Measurements from ENCODE around the gene SYCN.

SYCN gene

DNA sequence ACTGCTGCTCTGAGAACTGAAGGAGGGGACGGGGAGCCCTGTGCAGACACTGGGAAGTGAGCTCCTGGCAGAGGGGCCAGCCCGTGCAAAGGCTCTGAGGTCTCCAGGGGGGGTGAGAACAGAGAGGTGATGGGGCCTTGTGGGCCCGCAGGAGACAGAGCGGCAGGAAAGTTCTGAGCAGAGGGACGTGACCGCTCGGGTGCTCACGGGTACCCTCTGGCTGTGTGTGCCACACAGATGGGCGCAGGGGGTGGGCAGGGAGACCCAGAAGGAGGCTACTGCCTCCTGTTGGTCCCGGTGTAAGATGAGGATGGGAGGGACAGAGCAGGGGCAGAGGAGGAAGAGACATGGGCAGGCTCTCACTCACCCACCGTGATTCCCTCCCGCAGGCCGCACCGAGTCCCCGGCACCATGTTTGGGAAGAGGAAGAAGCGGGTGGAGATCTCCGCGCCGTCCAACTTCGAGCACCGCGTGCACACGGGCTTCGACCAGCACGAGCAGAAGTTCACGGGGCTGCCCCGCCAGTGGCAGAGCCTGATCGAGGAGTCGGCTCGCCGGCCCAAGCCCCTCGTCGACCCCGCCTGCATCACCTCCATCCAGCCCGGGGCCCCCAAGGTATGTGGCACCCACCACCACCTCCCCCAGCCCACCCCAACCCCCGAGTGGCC is 34.8 kb downstream of the SYCN start:
- no peak for DNase-seq

DNA sequence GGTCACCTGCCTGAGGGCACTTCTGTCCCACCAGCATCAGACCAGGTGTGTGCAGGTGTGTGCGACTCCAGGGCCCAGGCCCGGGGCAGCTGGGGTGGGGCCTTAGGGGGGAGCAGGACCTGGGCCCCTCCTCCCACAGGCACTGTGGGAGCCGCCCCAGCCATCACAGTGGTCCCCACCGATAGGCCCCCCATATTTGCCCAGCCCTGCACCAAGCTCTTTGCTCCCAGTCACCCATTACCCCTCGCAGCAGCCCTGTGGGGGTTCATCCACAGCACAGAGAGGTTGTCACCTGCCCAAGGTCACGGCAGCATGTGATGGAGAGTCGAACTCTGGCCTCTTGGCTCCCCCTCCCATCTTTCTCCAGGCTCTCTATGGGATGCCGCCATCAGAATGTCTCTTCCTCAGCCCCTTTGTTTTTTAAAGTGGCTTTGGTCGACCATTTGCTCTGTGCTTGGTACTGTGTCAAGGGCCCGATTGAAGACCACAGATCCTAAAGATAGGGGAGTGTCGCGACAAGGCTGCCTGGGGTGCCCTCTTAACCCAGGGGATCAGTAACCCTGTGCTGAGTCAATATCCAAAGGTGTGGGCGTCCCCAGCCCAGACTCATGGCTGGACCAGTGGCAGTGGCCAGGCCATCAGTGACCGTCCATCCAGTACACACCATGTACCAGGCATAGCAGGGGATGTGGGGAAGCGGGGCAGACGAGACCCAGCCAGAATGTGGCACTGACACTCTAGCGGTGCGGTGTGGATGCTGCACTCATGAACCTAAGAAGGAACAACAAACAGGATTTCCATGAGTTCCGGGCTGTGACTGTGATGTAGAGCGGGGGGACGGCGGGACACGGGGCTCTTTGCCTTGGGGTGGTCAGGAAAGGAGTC is 35.6 kb downstream of the SYCN start:
- no peak for DNase-seq

DNA sequence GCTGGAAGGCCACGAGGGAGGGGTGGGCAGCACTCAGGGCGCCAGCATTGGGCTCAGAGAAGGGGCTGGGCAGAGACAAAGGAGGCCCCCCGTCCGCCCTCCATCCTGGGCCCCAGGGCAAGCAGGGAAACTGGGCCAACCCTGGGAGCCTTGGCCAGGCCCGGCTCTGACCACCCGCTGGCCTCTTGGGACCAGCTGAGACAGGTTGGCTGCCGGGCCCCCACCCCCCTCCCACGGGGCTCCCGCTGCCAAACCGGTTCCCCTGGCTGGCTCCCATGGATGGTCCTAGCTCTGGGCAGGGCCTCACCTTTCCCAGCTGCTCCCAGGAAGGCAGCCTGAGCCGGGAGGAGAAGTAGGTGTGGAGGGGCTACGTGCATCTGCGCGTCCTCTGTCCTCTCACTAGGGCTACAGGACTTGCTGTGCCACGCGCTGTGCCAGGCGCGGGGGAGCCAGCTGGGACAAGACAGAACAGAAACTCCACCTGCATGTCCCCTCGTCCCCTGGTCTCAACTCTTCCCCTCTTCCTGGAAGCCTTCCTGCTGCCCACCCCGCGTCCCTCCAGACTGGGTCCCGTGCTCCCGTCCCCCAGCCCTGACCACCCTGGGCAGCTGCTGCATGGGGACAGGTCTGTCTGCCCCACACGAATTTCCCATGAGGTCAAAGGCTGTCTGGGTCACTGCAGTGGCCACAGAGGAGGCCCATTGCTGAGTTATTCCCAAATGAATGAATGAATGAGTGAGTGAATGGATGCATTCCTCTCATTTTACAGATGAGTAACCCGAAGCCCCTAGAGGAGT is 36.4 kb downstream of the SYCN start:
- no peak for DNase-seq

DNA sequence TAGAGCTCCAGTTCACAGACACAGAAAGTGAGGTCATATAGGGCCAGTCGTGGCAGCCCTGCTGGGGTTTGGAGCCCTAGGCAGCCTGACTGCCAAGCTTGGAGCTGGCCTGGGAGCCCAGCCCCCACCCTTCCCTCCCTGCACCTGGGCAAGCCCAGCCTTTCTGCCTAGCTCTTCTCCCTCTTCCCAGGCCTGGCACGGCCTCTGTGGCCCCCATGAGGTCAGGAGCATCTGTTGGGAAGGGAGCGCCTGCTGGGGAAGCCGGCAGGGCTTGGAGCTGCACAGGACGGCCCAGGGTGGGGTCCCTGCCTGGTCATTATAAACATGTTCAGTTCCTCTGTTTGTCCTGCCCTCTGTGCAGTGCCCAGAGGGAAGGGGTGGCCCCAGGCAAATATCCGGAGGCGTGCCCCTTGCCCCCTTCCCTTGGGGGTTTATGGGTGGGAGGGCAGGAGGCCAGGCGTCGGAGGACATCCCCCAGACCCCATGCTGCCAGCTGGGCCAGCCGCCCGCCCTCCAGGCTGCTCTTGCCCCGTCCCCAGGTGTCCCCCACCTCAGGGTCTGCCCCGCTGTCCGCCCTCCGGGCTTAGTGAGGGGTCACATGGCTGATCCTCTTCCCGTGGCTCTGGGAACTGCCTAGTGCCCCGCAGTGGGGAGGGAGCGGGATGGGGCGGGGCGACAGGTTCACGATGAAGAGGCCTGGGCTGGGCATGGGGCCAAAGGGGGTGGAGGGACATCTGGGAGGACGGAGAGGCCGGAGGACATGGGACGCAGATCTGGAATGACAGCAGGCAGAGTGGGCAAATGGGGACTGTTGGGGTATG is 37.3 kb downstream of the SYCN start:
- DNase-seq = no peak

DNA sequence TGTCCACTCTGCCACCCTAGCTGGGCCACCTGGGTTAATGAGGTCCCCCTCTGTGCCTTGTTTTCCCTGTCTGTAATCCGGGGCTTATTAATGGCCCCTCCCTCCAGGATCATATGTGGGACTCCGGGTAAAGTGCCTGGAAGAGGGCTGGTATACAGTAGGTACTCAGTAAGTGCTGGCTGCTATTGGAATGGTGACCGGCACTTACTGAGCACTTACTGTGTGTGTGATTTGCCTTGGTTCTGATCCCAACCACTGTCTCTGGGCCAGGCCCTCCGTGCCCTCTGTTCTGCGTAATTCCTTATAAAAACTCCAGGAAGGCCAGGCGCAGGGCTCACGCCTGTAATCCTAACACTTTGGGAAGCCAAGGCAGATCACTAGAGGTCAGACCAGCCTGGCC is 38.2 kb downstream of the SYCN start:
- no peak for DNase-seq

DNA sequence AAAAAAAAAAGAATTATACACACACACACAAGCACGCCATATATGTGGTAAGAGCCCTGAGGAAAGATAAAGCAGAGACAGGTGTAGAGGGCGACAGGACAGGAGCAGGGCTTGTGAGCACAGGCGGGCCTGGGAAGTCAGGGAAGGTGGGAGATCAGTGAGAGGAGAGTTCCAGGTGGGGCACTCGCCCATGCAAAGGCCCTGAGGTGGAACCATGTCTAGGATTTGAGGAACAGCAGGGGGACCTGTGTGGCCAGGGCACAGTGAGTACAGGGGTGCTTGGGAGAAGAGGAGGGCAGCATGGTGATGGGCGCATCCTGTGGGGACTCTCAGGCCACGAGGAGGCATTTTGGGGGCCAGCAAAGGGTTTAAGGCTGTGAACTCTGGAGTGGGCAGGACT is 39.8 kb downstream of the SYCN start:
- DNase-seq = no peak

DNA sequence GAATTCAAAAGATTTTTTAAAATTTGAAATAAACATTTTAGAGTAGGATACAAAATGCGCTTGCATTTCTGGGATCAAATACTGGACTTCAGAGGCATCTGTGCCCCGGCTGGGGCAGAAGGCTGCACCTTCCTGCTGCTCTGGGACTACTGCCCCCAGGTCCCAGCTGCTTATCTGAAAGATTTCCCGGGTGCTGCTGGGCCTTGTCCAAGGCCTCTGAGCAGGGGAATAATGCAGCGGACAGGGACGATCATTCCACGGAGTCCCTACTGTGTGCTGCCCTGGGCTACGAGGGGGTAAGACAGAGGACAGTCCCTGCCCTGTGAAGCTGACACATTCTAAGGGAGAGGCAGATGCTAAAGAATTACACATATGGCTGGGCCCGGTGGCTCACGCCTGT is 40.4 kb downstream of the SYCN start:
- DNase-seq = no peak

DNA sequence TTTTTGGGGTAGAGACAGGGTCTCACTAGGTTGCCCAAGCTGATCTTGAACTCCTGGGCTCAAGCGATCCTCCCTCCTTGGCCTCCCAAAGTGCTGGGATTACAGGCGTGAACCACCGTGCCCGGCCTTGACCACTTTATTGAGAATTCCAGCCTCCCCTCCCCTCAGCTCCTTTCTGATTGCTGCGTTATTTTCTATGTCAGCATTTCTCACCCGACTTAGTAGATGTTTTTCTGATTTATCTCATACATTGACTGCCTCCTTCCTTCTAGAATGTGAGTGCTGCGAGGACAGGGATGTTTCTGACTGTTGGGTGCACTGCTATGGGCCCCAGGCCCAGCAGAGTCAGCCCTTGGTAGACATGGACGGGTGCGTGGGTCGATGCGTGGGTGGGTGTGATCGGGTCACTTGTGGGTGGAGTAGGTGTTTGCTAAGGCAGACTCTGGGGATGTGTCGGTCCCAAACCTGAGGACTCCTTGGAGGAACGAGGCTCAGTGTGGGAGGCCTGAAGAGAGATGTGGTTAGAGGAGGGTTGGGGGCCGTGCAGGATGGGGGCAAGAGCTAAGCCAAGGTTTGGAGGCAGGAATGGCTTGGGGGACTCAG is 41.5 kb downstream of the SYCN start:
- DNase-seq = no peak

DNA sequence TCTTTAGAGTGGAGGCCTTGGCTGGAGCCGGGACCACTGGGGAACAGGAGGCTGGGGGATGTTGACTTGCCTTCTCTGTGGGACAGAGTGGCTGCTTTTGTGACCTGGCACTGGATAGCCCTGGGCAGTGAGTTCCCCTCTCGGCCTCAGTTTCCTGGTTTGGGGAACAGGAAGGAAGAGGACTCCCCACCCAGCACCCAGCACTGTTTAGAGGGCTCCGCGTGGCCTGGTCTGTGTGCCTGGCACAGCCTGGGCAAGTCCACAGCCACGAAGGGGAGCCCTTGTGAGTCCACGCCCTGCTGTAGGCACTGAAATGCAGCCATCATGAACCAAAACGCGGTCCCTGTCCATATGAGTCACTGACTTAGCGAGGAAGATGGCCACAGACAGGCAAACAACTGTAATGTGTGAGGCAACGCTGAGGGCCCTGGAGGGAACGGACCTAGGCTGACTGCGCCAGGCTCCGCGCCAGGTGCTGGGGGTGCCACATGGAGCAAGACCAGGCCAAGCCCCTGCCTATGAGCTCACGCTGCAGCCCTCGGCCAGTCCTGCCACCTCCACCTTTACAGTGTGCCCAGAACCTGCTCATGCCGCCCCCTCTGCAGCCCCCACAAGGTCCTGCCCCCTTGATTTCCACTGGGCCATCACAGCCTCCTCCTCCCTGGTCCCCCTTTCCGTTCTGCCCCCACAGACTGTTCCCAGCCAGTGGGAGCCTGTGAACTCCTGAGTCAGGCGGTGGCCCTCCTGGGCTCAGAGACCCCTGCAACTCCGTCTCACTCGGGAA is 43.0 kb downstream of the SYCN start:
- no peak for DNase-seq

DNA sequence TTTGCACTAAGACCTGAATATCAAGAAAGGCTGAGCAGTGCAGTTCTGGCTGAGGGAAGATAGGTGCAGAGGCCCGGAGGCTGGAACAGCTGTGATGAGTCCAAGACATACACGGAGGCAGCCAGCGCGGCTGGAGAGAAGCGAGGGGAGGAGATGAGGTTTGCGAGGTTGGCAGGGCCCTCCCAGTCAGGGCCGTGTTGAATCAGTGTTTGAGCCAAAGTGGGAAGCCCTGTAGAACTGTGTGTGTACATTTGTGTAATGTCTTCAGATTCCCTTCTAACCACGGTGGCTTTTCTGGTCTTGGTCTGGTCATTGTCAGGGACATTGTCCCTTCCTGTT is 43.6 kb downstream of the SYCN start:
- no peak for DNase-seq

DNA sequence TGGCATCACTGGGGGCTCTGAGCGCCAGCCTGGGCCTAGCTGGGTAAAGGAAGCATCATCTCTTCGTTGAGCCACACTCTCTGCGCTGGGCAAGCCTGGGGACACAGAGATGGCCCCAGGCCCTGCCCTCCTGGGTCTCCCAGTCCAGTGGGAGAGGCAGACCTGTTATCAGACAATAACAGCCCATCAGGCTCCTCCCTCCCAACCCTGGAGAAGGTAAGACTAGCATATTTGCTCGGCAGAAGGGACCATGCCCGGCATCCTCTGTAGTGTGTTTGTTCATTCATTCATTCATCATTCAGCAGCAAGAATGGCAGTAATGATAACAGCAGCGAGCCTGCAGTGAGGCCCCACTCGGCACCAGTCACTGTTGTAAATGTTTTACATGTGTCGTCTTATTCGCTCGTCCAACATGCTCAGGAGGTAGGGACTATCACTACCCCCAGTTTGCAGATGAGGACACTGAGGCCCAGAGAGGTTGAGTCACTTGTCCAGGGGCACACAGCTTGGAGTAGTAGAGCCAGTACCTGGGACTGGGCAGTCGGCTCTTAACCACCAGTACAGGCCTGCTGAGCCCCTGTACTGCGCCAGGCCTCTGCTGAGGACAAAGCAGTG is 45.3 kb downstream of the SYCN start:
- no peak for DNase-seq

DNA sequence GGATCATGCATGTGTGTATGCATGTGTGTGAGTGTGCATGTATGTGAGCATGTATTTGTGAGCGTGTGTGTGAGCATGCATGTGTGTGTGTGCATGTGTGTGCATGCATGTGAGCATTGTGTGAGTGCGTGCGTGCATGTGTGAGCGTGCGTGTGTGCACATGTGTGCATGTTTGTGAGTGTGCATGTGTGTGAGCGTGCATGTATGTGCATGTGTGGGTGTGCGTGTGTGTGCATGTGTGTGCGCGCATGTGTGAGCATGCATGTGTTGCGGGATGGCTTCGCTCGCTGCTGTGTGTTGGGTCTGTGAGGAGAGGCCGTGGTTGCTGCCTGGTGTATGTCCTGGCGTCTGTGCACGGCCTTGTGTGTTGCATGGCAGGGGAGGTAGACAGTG is 46.1 kb downstream of the SYCN start:
- DNase-seq = no peak

DNA sequence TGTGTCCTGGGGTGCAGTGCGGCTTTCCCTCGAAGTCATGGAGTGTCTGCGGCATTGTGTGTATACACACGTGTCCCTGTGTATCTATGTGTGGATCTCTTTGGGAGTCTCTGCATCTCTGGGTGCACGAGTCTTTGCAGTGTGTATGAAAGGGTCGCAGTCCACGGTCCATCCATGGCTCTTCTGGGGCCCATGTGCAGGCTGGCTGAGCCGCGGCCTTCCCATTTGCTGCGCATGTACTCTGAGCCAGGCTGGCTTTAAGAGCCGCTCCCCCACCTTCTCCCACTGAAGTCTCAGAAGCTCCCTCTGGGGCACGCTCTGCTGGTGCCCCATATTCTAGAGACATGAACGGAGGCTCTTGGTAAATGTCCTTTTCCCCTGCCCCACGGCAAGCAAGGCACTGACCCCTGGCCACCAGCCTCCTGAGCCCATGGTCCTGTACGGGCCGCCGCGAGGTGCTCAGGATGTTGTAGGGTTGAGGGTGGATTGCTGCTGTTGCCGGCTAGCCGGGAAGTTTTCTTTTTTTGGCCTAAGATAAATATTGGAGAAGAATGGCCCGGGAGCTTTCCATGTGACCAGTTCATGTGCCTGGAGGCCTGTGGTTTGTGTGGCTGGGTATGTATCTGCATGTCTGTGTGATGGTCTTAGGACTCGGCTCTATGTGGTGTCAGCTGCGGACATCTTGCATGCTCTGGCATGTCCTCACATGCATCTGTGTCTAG is 46.6 kb downstream of the SYCN start:
- DNase-seq = no peak

DNA sequence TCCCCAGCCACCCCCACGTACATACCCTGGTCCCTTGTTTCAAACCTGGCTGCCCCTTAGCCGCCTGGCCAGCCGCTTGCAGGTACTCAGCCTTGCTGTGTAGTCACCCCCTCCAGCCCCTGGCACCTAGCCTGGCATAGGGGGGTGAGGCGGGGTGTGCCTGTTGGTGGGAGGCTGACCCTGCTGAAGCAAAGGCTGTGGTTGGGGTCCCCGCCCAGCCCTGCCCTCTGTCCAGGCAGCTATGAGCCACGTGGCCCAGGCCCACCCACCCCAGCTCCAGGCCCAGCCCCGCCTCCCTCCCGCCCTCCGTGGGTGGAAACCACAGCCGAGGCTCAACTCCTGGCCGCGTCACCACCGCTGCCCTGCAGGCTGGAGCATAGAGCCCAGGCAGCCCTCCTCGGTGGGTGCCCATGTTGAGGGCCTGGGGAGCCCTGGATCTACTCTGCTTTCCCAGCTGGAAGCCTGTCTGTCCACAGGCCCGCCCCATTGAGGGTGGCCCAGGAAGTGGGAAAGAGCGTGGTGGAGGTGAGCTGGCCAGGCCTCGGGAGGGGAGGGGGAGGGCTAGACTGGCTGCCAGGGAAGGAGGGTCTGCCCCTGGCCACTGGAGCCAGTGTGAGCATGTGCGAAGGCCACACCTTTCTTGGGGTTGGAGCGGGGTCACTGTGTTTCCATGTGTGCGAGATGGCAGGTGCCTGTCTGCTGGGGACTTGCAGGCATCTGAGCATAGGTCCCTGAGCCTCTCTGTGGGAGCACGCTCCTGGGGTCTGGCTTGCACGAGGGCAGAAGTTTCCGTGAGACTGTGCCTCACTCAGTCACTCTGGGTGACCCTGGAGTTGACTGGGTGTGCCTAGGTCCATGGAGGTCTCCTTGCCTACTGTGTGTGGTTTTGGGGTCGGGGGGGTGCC is 47.5 kb downstream of the SYCN start:
- DNase-seq = no peak

DNA sequence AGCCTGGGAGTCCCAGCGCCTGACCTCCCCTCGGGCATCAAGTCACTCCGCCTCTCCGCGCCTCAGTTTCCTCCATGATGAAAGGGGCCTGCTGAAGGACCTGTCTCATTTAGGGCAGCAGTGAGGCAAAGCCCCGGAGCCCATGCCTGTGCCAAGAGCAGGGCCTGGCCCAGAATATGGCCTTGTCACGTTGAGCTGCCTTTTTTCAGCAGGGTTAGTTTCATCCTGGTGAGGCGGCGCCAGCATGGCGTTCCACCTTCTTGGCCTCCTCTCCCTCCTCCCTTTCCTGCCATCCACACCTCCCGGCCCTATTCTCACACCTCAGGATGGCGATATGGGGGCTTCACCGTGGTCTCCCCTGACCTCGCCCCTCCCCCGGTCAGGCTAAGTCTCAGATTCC is 48.3 kb downstream of the SYCN start:
- DNase-seq = no peak

DNA sequence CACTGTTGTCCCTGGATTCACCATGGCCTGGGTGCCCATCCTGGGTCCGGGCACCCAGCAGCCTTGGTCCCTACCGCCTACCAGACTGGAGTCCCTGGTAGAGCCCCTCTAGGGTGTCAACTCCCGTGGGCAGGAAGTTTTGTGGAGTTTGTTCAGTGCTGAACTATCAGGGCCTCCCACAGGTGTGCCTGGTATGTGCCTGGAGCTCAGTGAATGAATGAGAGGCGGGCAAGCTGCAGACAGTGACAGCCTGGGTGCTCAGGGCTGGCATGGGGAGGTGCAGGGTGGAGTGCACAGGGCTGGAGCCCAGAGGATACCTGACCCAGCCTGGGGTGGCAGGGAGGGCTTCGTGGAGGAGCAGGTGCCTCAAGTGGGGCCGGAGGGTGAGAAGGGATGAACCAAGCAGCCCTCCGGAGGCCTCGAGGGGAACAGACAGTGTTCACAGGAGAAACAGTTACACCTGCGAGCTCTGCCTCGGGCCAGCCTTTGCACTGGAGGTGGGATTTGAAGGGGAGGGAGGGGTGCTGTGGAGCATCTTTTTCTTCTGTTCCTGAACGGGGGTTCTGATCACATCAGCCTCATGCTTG is 48.9 kb downstream of the SYCN start:
- no peak for DNase-seq

DNA sequence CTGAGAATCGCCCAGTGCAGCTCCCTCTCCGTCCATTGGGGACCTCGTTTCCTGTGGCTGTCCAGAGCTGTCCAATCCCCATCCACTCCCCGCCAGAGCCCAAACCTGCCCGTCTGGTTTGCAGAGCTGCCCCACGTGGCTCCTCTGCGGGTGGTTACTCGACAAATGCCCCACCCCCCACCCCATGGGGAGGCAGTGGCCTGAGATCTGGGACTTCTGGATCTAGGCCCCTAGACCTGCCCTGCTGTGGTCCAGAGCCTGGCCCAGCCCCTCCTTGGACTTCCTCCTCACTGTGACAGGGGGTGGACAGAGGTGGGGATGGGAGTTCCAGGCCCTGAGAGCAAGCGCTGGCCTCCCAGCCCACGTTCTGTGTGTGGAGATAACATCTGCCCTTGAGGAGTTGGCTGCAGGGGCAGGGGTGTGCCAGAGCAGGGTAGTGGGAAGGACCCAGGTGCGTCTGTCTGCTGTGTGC is 49.4 kb downstream of the SYCN start:
- no peak for DNase-seq

DNA sequence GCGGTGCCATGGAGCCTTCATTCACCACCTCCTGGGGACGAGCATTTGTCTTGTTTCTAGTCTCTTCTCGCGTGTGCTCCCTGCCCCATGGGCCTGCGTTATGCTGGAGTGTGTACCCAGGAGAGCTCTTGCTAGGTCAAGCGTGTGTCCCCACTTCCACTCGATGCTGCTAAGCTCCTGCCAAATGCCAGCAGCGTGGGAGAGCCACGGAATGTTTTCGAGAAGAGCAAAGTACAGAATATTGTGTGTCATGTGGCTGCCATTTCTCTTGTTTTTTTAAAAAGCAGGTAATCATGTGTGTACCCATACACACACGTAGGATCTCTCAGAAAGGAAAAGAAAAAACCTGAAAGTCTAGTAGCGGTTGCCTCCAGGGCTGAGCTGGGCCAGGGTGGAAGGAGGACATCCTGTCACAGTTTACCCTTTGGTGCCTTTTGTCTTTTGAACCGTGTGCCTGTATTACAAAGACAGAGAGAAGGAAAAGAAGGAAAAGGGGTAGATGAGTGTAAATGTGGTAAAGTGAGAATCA is 49.9 kb downstream of the SYCN start:
- no peak for DNase-seq

All from AML-193 (cell line).